Thyroid gland (tissue), 4 donors: ENCODE results near the gene TERT. TPM values are rescaled to one million over a fixed set of nuclear protein-coding genes. Genes with fewer than 3 reads are reported as not detected.

ENCODE experiments used
- DNase-seq, 2 donors: peaks; one replicate each; pipeline ENCODE4 v3.0.0-alpha.2; 2019
- H3K27ac ChIP-seq, 3 donors: fragments of 200-600 bp; sonication (generic); 1 replicate in 2 of 3; 2 replicates in 1 of 3; pipeline ENCODE4 v1.5.1; 2016 to 2019; ENCODE audit warnings: mild to moderate bottlenecking in 1 of 3, moderate library complexity in 1 of 3
- H3K27me3 ChIP-seq: fragments of 200-600 bp; sonication (generic); one replicate; pipeline ENCODE4 v1.5.1; 2019
- H3K36me3 ChIP-seq, 2 donors: fragments of 200-600 bp; sonication (generic); one replicate each; pipeline ENCODE4 v1.5.1; 2016 to 2019
- H3K4me1 ChIP-seq, 2 donors: fragments of 200-600 bp; sonication (generic); one replicate each; pipeline ENCODE4 v1.5.1; 2017 to 2019
- H3K4me3 ChIP-seq, 3 donors: fragments of 200-600 bp; sonication (generic); replicated peaks in 1 of 3; 1 replicate in 2 of 3; 2 replicates in 1 of 3; pipeline ENCODE4 v1.5.1; 2016; ENCODE audit warnings: mild to moderate bottlenecking in 1 of 3
- H3K9me3 ChIP-seq: fragments of 200-600 bp; sonication (generic); one replicate; pipeline ENCODE4 v1.5.1; 2017
- CTCF ChIP-seq, 6 experiments: fragments of 200-600 bp in 3 of 6; fragments of 450-650 bp in 3 of 6; sonication (generic) in 3 of 6; IDR thresholded peaks; one replicate each; pipeline ENCODE4 v1.5.1; 2016 to 2019; ENCODE audit warnings: antibody characterized with exemption in 6 of 6, mild to moderate bottlenecking in 2 of 6, inconsistent platforms in 1 of 6, moderate library complexity in 1 of 6
- POLR2A ChIP-seq, 2 donors: fragments of 450-650 bp; IDR thresholded peaks; one replicate each; pipeline ENCODE4 v1.6.1; 2017; ENCODE audit warnings: antibody characterized with exemption in 2 of 2, mild to moderate bottlenecking in 2 of 2, moderate library complexity in 1 of 2
- WGBS, 2 donors: methylation state at CpG; one replicate each; pipeline ENCODE4 v1.1.5; 2017; 5-methylcytosine and 5-hydroxymethylcytosine counted together
- intact Hi-C: fragments of 100-400 bp; cut with DNase I; formaldehyde crosslinking; loops from one replicate; pipeline ENCODE4 v1.15.1; 2023
- total RNA-seq, 4 donors: library from RNA; depleted of rRNA; stranded (reverse); fragments of >200 nt; gene quantifications; one replicate each; pipeline ENCODE4 v1.2.3, GENCODE V29; 2016

Gene TERT
- total RNA-seq, 4 donors from 2014 or later: not detected

- Histone ChIP-seq H3K9me3 (no peaks in the 10 kb centered on the region), H3K4me1 (peaks cover 3 to 6% of the 10 kb centered on the region in 2 donors), H3K36me3 (peaks cover 66 to 85% of the 10 kb centered on the region in 2 donors), H3K27ac (no peak overlapping the region), H3K27me3 (no peaks in the 10 kb centered on the region), H3K4me3 (no peak overlapping the region)
- WGBS, 2 donors: 96% methylated on average over 16 to 20 of the region's 22 CpGs
- DNase-seq: no peak
- no peak for TF ChIP-seq POLR2A (IDR thresholded peaks at IDR 0.05)
- no peak for TF ChIP-seq CTCF (IDR thresholded peaks at IDR 0.05)
- intact Hi-C loops: no loop called here
Observed at GRCh38 chr5:1322036-1322900, 27.4 kb upstream of the TERT start.

DNA sequence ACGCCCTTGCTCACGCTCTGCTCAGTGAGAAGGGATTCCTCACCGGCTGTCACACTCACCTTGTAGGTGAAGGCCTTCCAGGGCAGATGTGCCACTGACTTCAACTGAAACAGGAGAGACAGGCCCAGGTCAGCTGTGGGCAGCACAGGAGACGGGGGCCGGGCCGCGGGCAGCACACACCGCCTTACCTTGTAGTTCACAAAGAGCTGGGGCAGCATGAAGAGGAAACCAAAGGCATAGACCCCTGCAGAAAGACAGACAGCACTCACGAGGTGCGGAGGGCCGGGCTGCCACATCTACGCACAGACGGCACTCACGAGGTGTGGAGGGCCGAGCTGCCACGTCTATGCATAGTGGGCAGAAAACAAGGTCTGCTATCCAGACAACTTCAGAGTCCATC is 26.7 kb upstream of the TERT start:
- DNase-seq: no peak
- 96 to 97% methylated on average over 16 of the region's 16 CpGs for WGBS, 2 donors
- Histone ChIP-seq H3K4me1 (peaks cover 0 to under 1% of the 10 kb centered on the region in 2 donors), H3K27me3 (no peaks in the 10 kb centered on the region), H3K4me3 (no peak overlapping the region), H3K36me3 (peaks cover 66 to 85% of the 10 kb centered on the region in 2 donors), H3K9me3 (no peaks in the 10 kb centered on the region), H3K27ac (no peak overlapping the region)
- intact Hi-C loops: no loop called here
- no peak for TF ChIP-seq POLR2A (IDR thresholded peaks at IDR 0.05)

DNA sequence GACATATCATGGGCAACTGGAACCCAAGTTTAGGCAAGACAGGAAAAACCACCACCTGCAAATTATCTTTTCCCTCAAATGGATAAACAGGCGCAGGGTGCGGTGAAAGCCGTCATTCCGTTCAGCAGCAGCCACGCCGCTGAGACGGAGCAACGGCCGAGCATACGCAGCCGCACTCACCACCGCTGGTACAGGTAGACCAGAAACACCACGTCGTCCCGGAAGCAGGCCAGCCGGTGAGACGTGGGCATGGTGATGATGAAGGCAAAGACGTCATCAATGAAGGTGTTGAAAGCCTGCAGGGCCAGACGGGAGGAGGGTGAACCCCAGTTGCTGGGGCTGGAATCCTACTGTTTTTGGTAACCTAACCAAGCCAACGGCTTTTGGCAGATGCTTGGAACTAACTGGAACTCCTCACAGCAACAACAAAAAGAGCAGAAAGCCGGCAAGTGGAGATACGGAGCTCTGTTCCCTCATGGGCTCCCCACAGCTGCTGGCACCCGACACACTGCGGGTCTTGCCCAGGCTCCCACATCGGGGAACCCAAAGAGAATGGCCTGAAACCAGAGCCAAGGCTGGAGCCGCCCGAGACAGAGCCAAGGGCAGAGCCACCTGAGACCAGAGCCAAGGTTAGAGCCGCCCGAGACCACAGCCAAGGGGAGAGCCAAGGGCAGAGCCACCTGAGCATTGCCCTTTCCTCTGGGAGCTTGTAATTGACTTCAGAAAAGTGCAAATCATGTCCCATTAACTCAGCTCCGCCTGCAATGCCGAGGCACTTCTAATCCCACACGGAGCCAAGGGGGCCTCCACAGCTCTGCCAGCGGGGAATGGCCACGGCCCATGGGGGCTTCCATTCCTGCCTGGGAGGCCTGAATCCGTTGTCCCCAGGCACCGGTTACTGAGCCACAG is 25.8 kb upstream of the TERT start:
- Histone ChIP-seq H3K36me3 (peaks cover 66 to 82% of the 10 kb centered on the region in 2 donors), H3K4me1 (peaks cover 9 to 10% of the 10 kb centered on the region in 2 donors), H3K4me3 (no peak overlapping the region), H3K27me3 (no peaks in the 10 kb centered on the region), H3K27ac (no peak overlapping the region), H3K9me3 (no peaks in the 10 kb centered on the region)
- 92% methylated on average over 31 to 32 of the region's 36 CpGs for WGBS, 2 donors
- DNase-seq: no peak
- intact Hi-C loops: no loop called here
- TF ChIP-seq CTCF (IDR thresholded peaks at IDR 0.05) (no peak), POLR2A (IDR thresholded peaks at IDR 0.05) (no peak)

DNA sequence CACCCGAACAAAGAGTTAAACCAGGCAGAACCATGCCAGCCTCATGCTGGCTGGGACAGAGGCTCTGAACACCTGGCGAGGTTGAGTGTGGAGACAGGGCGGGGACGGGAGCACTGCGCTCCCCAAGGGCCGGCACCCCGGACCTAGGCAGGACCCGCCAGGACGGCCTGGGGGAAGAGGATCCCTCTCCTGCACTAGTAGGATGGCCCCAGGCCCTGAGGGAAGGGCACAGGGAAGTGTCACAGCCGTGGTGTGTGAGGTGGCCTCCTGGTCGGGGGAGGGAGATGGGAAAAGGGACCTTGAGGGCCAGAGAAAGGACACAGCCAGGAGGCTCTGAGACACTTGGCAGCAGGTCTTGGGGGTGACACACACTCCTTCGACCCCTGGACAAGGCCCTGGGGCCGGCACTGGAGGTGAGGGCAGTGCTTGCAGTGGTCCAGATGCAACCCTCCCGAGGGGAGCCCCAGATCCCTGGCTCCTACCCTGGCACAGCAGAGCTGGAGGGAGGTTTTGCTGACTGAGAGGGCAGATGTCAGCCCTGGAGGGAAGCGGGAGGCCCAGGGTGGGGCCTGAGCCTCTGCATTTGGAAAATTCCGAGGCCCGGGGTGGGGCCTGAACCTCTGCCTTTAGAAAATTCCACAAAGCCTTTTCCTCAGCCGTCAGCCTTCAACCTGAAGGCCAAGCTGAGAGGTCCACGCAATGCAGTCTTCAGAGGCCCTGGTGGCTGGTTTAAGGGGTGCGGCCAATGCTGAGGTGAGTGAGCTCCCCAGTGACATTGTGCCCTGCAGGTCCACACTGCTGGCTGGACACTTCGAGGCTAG is 24.8 kb upstream of the TERT start:
- no peak for DNase-seq
- intact Hi-C loops: no loop called here

More for the DNA sequence above, 24.8 kb upstream of the TERT start:
- WGBS, 2 donors: 94% methylated on average over 15 to 20 of the region's 21 CpGs
- Histone ChIP-seq H3K27ac (no peak overlapping the region), H3K36me3 (peaks cover 56 to 72% of the 10 kb centered on the region in 2 donors), H3K4me1 (peaks cover 10 to 15% of the 10 kb centered on the region in 2 donors), H3K4me3 (no peak overlapping the region), H3K27me3 (no peaks in the 10 kb centered on the region), H3K9me3 (no peaks in the 10 kb centered on the region)
- TF ChIP-seq POLR2A (IDR thresholded peaks at IDR 0.05): no peak
- TF ChIP-seq CTCF (IDR thresholded peaks at IDR 0.05): no peak
